ENCODE measurements around the gene SERGEF.
A peak's percentile ranks its signal among the peaks of the same experiment; 100 is the strongest.

The SERGEF gene

GRCh38 chr11:17985517-17985916 is 27.3 kb downstream of the SERGEF start:
- H3K4me3 ChIP-seq (ENCODE audit: low read depth, low read length) = no peak overlapping the region
- no peak for TF ChIP-seq CTCF (IDR thresholded peaks at IDR 0.05; ENCODE audit: insufficient read depth, low read length, missing control alignments)
- ChIA-PET CTCF (interaction anchor here (7.8 to 9.2 kb wide), 2 partner anchors 14 to 254 kb away, joined by 72 to 82 read pairs; no protein-coding TSS in a partner anchor), POLR2A (no interaction called here)
- DNase-seq (ENCODE audit: low read depth, low spot score) = no peak

- H3K4me3 ChIP-seq (ENCODE audit: low read depth, low read length) = no peak overlapping the region
- POLR2A ChIA-PET = no interaction called here
- CTCF ChIA-PET = interaction anchor here (7.6 to 15.1 kb wide), 3 partner anchors 7 to 250 kb away, joined by 72 to 570 read pairs (median 127); partner anchors contain the start of gene KCNC1
- DNase-seq (ENCODE audit: low read depth, low spot score) = no peak
- no peak for TF ChIP-seq CTCF (IDR thresholded peaks at IDR 0.05; ENCODE audit: insufficient read depth, low read length, missing control alignments)
Observed at GRCh38 chr11:17983569-17983968, 29.3 kb downstream of the SERGEF start.

GRCh38 chr11:17979770-17980371 is 33.0 kb downstream of the SERGEF start:
- CTCF ChIA-PET = interaction anchor here (0.9 to 15.1 kb wide), 18 partner anchors 9 to 383 kb away, joined by 3 to 570 read pairs (median 7); partner anchors contain the start of gene KCNC1
- no peak for DNase-seq (ENCODE audit: low read depth, low spot score)
- POLR2A ChIA-PET = no interaction called here
- no peak overlapping the region for H3K4me3 ChIP-seq (ENCODE audit: low read depth, low read length)
- peak; percentile 83 for TF ChIP-seq CTCF (IDR thresholded peaks at IDR 0.05; ENCODE audit: insufficient read depth, low read length, missing control alignments)

GRCh38 chr11:17978553-17979287 is 34.1 kb downstream of the SERGEF start:
- CTCF ChIA-PET = interaction anchor here (0.7 to 15.1 kb wide), 42 partner anchors 8 to 384 kb away, joined by 3 to 570 read pairs (median 4); partner anchors contain the start of genes KCNC1, MYOD1 and SAAL1
- no peak for DNase-seq (ENCODE audit: low read depth, low spot score)
- POLR2A ChIA-PET = no interaction called here
- peak; percentile 86 for TF ChIP-seq CTCF (IDR thresholded peaks at IDR 0.05; ENCODE audit: insufficient read depth, low read length, missing control alignments)
- no peak overlapping the region for H3K4me3 ChIP-seq (ENCODE audit: low read depth, low read length)

- no peak for TF ChIP-seq CTCF (IDR thresholded peaks at IDR 0.05; ENCODE audit: insufficient read depth, low read length, missing control alignments)
- H3K4me3 ChIP-seq (ENCODE audit: low read depth, low read length) = no peak overlapping the region
- POLR2A ChIA-PET = no interaction called here
- CTCF ChIA-PET = interaction anchor here (0.9 to 15.1 kb wide), 11 partner anchors 10 to 378 kb away, joined by 3 to 570 read pairs (median 37); partner anchors contain the start of gene KCNC1
- DNase-seq (ENCODE audit: low read depth, low spot score) = no peak
Observed at GRCh38 chr11:17976651-17977050, 36.2 kb downstream of the SERGEF start.

- TF ChIP-seq CTCF (IDR thresholded peaks at IDR 0.05; ENCODE audit: insufficient read depth, low read length, missing control alignments) = no peak
- no peak for DNase-seq (ENCODE audit: low read depth, low spot score)
- POLR2A ChIA-PET = no interaction called here
- CTCF ChIA-PET = interaction anchor here (0.7 to 15.1 kb wide), 13 partner anchors 8 to 376 kb away, joined by 3 to 570 read pairs (median 9); partner anchors contain the start of gene KCNC1
- H3K4me3 ChIP-seq (ENCODE audit: low read depth, low read length) = no peak overlapping the region
Observed at GRCh38 chr11:17974246-17974645, 38.6 kb downstream of the SERGEF start.

Measured in AG04449 (cell line).